Fibroblast of peridontal ligament (primary cell): ENCODE measurements around the gene GINS3.
"Not testable (repeated sequence)": the region's sequence is repeated elsewhere in the genome, so short reads cannot be mapped to it uniquely, and the experiment has no call there.

Experiments
- DNase-seq: peaks from one replicate; pipeline ENCODE4 v3.0.0-alpha.2; 2010; ENCODE audit errors: extremely low read depth

The GINS3 gene

GRCh38 chr16:58389724-58390123 is 2.5 kb upstream of the GINS3 start:
- no peak for DNase-seq

GRCh38 chr16:58393138-58393504 is 850 bp downstream of the GINS3 start:
- DNase-seq = peak; percentile 33

- DNase-seq = not testable (repeated sequence)
These were observed 4.6 kb downstream of the GINS3 start for GRCh38 chr16:58396897-58397296.

- DNase-seq = no peak
These were observed 7.7 kb downstream of the GINS3 start for GRCh38 chr16:58399718-58400633.

- DNase-seq = not testable (repeated sequence)
These were observed 9.0 kb downstream of the GINS3 start for GRCh38 chr16:58401305-58401704.

- no peak for DNase-seq
These were observed 10.5 kb downstream of the GINS3 start for GRCh38 chr16:58402796-58403195.

GRCh38 chr16:58409316-58409973 is 17.2 kb downstream of the GINS3 start:
- DNase-seq = peak; percentile 55

- DNase-seq = no peak
These were observed 19.1 kb downstream of the GINS3 start for GRCh38 chr16:58411336-58411735.

GRCh38 chr16:58411736-58412614 is 19.7 kb downstream of the GINS3 start:
- no peak for DNase-seq

GRCh38 chr16:58412615-58412970 is 20.3 kb downstream of the GINS3 start:
- DNase-seq = not testable (repeated sequence)

GRCh38 chr16:58413359-58413758 is 21.1 kb downstream of the GINS3 start:
- no peak for DNase-seq

GRCh38 chr16:58415003-58415402 is 22.7 kb downstream of the GINS3 start:
- no peak for DNase-seq

GRCh38 chr16:58415961-58416360 is 23.7 kb downstream of the GINS3 start:
- not testable (repeated sequence) for DNase-seq

- DNase-seq = no peak
These were observed 24.8 kb downstream of the GINS3 start for GRCh38 chr16:58417035-58417434.

GRCh38 chr16:58417600-58417999 is 25.3 kb downstream of the GINS3 start:
- DNase-seq = no peak

GRCh38 chr16:58418026-58418425 is 25.8 kb downstream of the GINS3 start:
- no peak for DNase-seq

GRCh38 chr16:58418601-58419000 is 26.3 kb downstream of the GINS3 start:
- peak; percentile 7 for DNase-seq

GRCh38 chr16:58419241-58419990 is 27.1 kb downstream of the GINS3 start:
- no peak for DNase-seq

- DNase-seq = no peak
These were observed 28.8 kb downstream of the GINS3 start for GRCh38 chr16:58421059-58421458.

- no peak for DNase-seq
These were observed 29.3 kb downstream of the GINS3 start for GRCh38 chr16:58421529-58421928.

- DNase-seq = no peak
These were observed 30.5 kb downstream of the GINS3 start for GRCh38 chr16:58422809-58423208.
